ENCODE data around the gene STOML1. TPM values are rescaled to one million over a fixed set of nuclear protein-coding genes. Genes with fewer than 3 reads are reported as not detected.

The STOML1 gene
- total and polyA plus RNA-seq, 9 of the 15 experiments (the other 6 are each of a cell fraction or from before 2014, with no cell fraction given) = 0.25 to 9.7 (median 4.6) TPM

GRCh38 chr15:73948396-73948795 lies 43.7 kb downstream of the STOML1 start (continued):
- no peak for TF ChIP-seq ZNF407 (IDR thresholded peaks at IDR 0.05; ENCODE audit: low read depth)
- TF ChIP-seq ZKSCAN3 (CRISPR knock-in tag; IDR thresholded peaks at IDR 0.05) = no peak
- no peak for TF ChIP-seq CBX3 (IDR thresholded peaks at IDR 0.05; ENCODE audit: borderline replicate concordance in 1 of 2, low read length in 2 of 2)
- no peak for TF ChIP-seq WHSC1 (IDR thresholded peaks at IDR 0.05; ENCODE audit: low read length)
